Measurements from ENCODE around the gene GABARAPL2. TPM values are rescaled to one million over a fixed set of nuclear protein-coding genes. Genes with fewer than 3 reads are reported as not detected.

Gene GABARAPL2
- polyA plus RNA-seq, 1 donor (not counting 4 experiments of a cell fraction or from before 2014, with no cell fraction given), result 95.8 TPM

GRCh38 chr16:75534560-75535205 lies 31.5 kb upstream of the GABARAPL2 start:
- no peaks in the 10 kb centered on the region for H3K9me3 ChIP-seq (ENCODE audit: control insufficient read depth, low read depth, low read length)
- DNase-seq (ENCODE audit: low read depth, low spot score), result no peak
- no peaks in the 10 kb centered on the region for H3K4me1 ChIP-seq (ENCODE audit: control insufficient read depth, extremely low read depth, insufficient read depth, low read length)
- no peaks in the 10 kb centered on the region for H3K36me3 ChIP-seq (ENCODE audit: control insufficient read depth in 2 of 2, extremely low read depth in 1 of 2, insufficient read depth in 2 of 2, low read length in 2 of 2)
- no peaks in the 10 kb centered on the region for H4K20me1 ChIP-seq (ENCODE audit: control insufficient read depth, extremely low read depth, insufficient read depth, low read length)
- no peaks in the 10 kb centered on the region for H3K79me2 ChIP-seq (ENCODE audit: control insufficient read depth, insufficient read depth, low read length)
- no peaks in the 10 kb centered on the region for H3K27me3 ChIP-seq (ENCODE audit: control insufficient read depth, extremely low read depth, insufficient read depth, low read length)
- no peak overlapping the region for H2AFZ ChIP-seq (ENCODE audit: control insufficient read depth, low read length)
- no peak overlapping the region for H3K27ac ChIP-seq (ENCODE audit: control insufficient read depth, insufficient read depth, low read length)
- H3K4me2 ChIP-seq (ENCODE audit: control insufficient read depth, extremely low read depth, insufficient read depth, low read depth, low read length), result no peak overlapping the region
- dilution Hi-C loops (cut with MboI; ENCODE audit: extremely low pct_ligation_motif_present, low sequenced_read_pairs), result no loop called here
- no peak overlapping the region for H3K9ac ChIP-seq (ENCODE audit: control insufficient read depth, extremely low read depth, insufficient read depth, low read length)
- H3K9me1 ChIP-seq (ENCODE audit: control insufficient read depth, extremely low read depth, insufficient read depth, low read length), result no peaks in the 10 kb centered on the region
- TF ChIP-seq, protein P1, sequence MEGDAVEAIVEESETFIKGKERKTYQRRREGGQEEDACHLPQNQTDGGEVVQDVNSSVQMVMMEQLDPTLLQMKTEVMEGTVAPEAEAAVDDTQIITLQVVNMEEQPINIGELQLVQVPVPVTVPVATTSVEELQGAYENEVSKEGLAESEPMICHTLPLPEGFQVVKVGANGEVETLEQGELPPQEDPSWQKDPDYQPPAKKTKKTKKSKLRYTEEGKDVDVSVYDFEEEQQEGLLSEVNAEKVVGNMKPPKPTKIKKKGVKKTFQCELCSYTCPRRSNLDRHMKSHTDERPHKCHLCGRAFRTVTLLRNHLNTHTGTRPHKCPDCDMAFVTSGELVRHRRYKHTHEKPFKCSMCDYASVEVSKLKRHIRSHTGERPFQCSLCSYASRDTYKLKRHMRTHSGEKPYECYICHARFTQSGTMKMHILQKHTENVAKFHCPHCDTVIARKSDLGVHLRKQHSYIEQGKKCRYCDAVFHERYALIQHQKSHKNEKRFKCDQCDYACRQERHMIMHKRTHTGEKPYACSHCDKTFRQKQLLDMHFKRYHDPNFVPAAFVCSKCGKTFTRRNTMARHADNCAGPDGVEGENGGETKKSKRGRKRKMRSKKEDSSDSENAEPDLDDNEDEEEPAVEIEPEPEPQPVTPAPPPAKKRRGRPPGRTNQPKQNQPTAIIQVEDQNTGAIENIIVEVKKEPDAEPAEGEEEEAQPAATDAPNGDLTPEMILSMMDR (optimal IDR thresholded peaks at IDR 0.05 in 1 of 3, IDR thresholded peaks at IDR 0.05 in 1 of 3, conservative IDR thresholded peaks at IDR 0.05 in 1 of 3; ENCODE audit: extremely low read depth in 1 of 3, insufficient read depth in 2 of 3, low read length in 3 of 3), result no peak
- no peak for TF ChIP-seq EZH2 (IDR thresholded peaks at IDR 0.05; ENCODE audit: low read length)
- no peak for FAIRE-seq
- no peak overlapping the region for H3K4me3 ChIP-seq (ENCODE audit: control insufficient read depth in 2 of 3, extremely low read depth in 1 of 3, insufficient read depth in 2 of 3, low read depth in 1 of 3, low read length in 3 of 3)

- no peaks in the 10 kb centered on the region for H3K9me3 ChIP-seq (ENCODE audit: control insufficient read depth, low read depth, low read length)
- no peak overlapping the region for H3K9ac ChIP-seq (ENCODE audit: control insufficient read depth, extremely low read depth, insufficient read depth, low read length)
These were observed 30.9 kb upstream of the GABARAPL2 start for GRCh38 chr16:75535211-75535843.

More at GRCh38 chr16:75535211-75535843, 30.9 kb upstream of the GABARAPL2 start:
- Histone ChIP-seq H4K20me1 (ENCODE audit: control insufficient read depth, extremely low read depth, insufficient read depth, low read length) (no peaks in the 10 kb centered on the region), H2AFZ (ENCODE audit: control insufficient read depth, low read length) (no peak overlapping the region), H3K79me2 (ENCODE audit: control insufficient read depth, insufficient read depth, low read length) (no peaks in the 10 kb centered on the region), H3K4me1 (ENCODE audit: control insufficient read depth, extremely low read depth, insufficient read depth, low read length) (no peaks in the 10 kb centered on the region), H3K4me2 (ENCODE audit: control insufficient read depth, extremely low read depth, insufficient read depth, low read depth, low read length) (no peak overlapping the region), H3K4me3 (ENCODE audit: control insufficient read depth in 2 of 3, extremely low read depth in 1 of 3, insufficient read depth in 2 of 3, low read depth in 1 of 3, low read length in 3 of 3) (no peak overlapping the region), H3K27ac (ENCODE audit: control insufficient read depth, insufficient read depth, low read length) (no peak overlapping the region), H3K9me1 (ENCODE audit: control insufficient read depth, extremely low read depth, insufficient read depth, low read length) (no peaks in the 10 kb centered on the region), H3K27me3 (ENCODE audit: control insufficient read depth, extremely low read depth, insufficient read depth, low read length) (no peaks in the 10 kb centered on the region), H3K36me3 (ENCODE audit: control insufficient read depth in 2 of 2, extremely low read depth in 1 of 2, insufficient read depth in 2 of 2, low read length in 2 of 2) (no peaks in the 10 kb centered on the region)
- dilution Hi-C loops (cut with MboI; ENCODE audit: extremely low pct_ligation_motif_present, low sequenced_read_pairs), result no loop called here
- TF ChIP-seq EZH2 (IDR thresholded peaks at IDR 0.05; ENCODE audit: low read length), result no peak
- TF ChIP-seq, protein P1 (optimal IDR thresholded peaks at IDR 0.05 in 1 of 3, IDR thresholded peaks at IDR 0.05 in 1 of 3, conservative IDR thresholded peaks at IDR 0.05 in 1 of 3; ENCODE audit: extremely low read depth in 1 of 3, insufficient read depth in 2 of 3, low read length in 3 of 3), result no peak
- FAIRE-seq, result no peak
- no peak for DNase-seq (ENCODE audit: low read depth, low spot score)

Measured in keratinocyte (primary cell).